ENCODE data around the gene RNF44. TPM values are rescaled to one million over a fixed set of nuclear protein-coding genes. Genes with fewer than 3 reads are reported as not detected.

The RNF44 gene
- total and polyA plus RNA-seq, 2 donors (not counting 3 experiments of a cell fraction or from before 2014, with no cell fraction given), result 19.8 to 50.2 TPM

GRCh38 chr5:176553260-176554085, 16.3 kb upstream of the RNF44 start:
- Histone ChIP-seq H3K4me2 (ENCODE audit: insufficient read depth, low read length) (no peak overlapping the region), H3K36me3 (ENCODE audit: control insufficient read depth in 2 of 2, extremely low read depth in 1 of 2, insufficient read depth in 2 of 2, low read length in 2 of 2) (no peaks in the 10 kb centered on the region), H3K27ac (ENCODE audit: insufficient read depth, low read depth, low read length) (no peak overlapping the region), H3K9me3 (replicated peaks; ENCODE audit: control insufficient read depth, insufficient read depth, low read length) (no peaks in the 10 kb centered on the region), H3K79me2 (ENCODE audit: control insufficient read depth, insufficient read depth, low read length) (no peaks in the 10 kb centered on the region), H3K9ac (replicated peaks; ENCODE audit: extremely low read depth, insufficient read depth, low read length) (no peak overlapping the region), H3K4me3 (replicated peaks in 1 of 3; ENCODE audit: insufficient read depth in 1 of 3, low read depth in 1 of 3, low read length in 3 of 3) (no peak overlapping the region), H4K20me1 (replicated peaks; ENCODE audit: control insufficient read depth, extremely low read depth, insufficient read depth, low read length) (no peaks in the 10 kb centered on the region), H3K4me1 (ENCODE audit: control insufficient read depth, extremely low read depth, insufficient read depth, low read length) (no peaks in the 10 kb centered on the region), H3K9me1 (replicated peaks; ENCODE audit: control insufficient read depth, extremely low read depth, insufficient read depth, low read length) (no peaks in the 10 kb centered on the region), H3K27me3 (ENCODE audit: control insufficient read depth in 2 of 2, insufficient read depth in 2 of 2, low read length in 2 of 2) (no peaks in the 10 kb centered on the region), H2AFZ (ENCODE audit: low read depth, low read length) (no peak overlapping the region)
- dilution Hi-C loops (cut with MboI; ENCODE audit: extremely low pct_ligation_motif_present, low sequenced_read_pairs), result no loop called here
- ChIA-PET POLR2A (no interaction called here), CTCF (interaction anchor here (1.0 kb wide), 1 partner anchor 11 kb away, joined by 5 read pairs; no protein-coding TSS in a partner anchor)
- intact Hi-C loops (cut with micrococcal nuclease), result no loop called here
- no TSS peak for BruUV-seq (replicated peaks)
- DNase-seq (ENCODE audit: low read depth, low spot score) (no peak), FAIRE-seq (no peak)
- no peak for TF ChIP-seq POLR2AphosphoS5 (IDR thresholded peaks at IDR 0.05; ENCODE audit: insufficient read depth, low read depth, low read length)
- no peak for TF ChIP-seq GATA2 (IDR thresholded peaks at IDR 0.05; ENCODE audit: insufficient read depth, insufficient read length, low read depth, low read length)
- TF ChIP-seq POLR2A (IDR thresholded peaks at IDR 0.05; ENCODE audit: low read depth, low read length), result no peak
- TF ChIP-seq, protein P1, sequence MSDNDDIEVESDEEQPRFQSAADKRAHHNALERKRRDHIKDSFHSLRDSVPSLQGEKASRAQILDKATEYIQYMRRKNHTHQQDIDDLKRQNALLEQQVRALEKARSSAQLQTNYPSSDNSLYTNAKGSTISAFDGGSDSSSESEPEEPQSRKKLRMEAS (IDR thresholded peaks at IDR 0.05; ENCODE audit: insufficient read depth, insufficient read length), result no peak
- TF ChIP-seq, protein P2, sequence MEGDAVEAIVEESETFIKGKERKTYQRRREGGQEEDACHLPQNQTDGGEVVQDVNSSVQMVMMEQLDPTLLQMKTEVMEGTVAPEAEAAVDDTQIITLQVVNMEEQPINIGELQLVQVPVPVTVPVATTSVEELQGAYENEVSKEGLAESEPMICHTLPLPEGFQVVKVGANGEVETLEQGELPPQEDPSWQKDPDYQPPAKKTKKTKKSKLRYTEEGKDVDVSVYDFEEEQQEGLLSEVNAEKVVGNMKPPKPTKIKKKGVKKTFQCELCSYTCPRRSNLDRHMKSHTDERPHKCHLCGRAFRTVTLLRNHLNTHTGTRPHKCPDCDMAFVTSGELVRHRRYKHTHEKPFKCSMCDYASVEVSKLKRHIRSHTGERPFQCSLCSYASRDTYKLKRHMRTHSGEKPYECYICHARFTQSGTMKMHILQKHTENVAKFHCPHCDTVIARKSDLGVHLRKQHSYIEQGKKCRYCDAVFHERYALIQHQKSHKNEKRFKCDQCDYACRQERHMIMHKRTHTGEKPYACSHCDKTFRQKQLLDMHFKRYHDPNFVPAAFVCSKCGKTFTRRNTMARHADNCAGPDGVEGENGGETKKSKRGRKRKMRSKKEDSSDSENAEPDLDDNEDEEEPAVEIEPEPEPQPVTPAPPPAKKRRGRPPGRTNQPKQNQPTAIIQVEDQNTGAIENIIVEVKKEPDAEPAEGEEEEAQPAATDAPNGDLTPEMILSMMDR (IDR thresholded peaks at IDR 0.05; ENCODE audit: extremely low read depth in 1 of 2, insufficient read depth in 1 of 2, low read depth in 1 of 2, low read length in 2 of 2), result no peak
- no peak for TF ChIP-seq EZH2 (IDR thresholded peaks at IDR 0.05; ENCODE audit: borderline replicate concordance, low read depth, low read length, severe bottlenecking)
- no peak for TF ChIP-seq MYC (IDR thresholded peaks at IDR 0.05; ENCODE audit: low read depth, low read length)
- no peak for TF ChIP-seq FOS (IDR thresholded peaks at IDR 0.05; ENCODE audit: borderline replicate concordance, insufficient read depth, low read length)
- no peak for TF ChIP-seq JUN (IDR thresholded peaks at IDR 0.05; ENCODE audit: borderline replicate concordance, insufficient read depth, insufficient read length, low read depth)
